Astrocyte (in vitro differentiated cells and primary cell): Measurements from ENCODE around the gene ZBTB16. TPM values are rescaled to one million over a fixed set of nuclear protein-coding genes. Genes with fewer than 3 reads are reported as not detected.
A peak's percentile ranks its signal among the peaks of the same experiment; 100 is the strongest.

Experiments
- DNase-seq: peaks from one replicate; pipeline ENCODE4 v3.0.0-alpha.2; 2010; ENCODE audit warnings: low read depth
- FAIRE-seq: peaks from 2 replicates; lab custom pipeline; 2011; peaks lifted over from hg19 to GRCh38; lab: Jason Lieb, UNC
- H2AFZ ChIP-seq: 2 replicates; pipeline ENCODE4 v1.6.0; 2012; ENCODE audit warnings: low read depth, low read length, inconsistent platforms
- H3K27ac ChIP-seq: 2 replicates; pipeline ENCODE4 v1.5.1; 2011; ENCODE audit warnings: low read depth, low read length, inconsistent platforms
- H3K27me3 ChIP-seq: 2 replicates; pipeline ENCODE4 v1.6.0; 2011; ENCODE audit warnings: low read length, inconsistent platforms; ENCODE audit not compliant: insufficient read depth
- H3K36me3 ChIP-seq: 2 replicates; pipeline ENCODE4 v1.5.1; 2011; ENCODE audit warnings: low read length, inconsistent platforms; ENCODE audit not compliant: insufficient read depth
- H3K4me1 ChIP-seq: 2 replicates; pipeline ENCODE4 v1.5.1; 2011; ENCODE audit warnings: low read length, inconsistent platforms; ENCODE audit not compliant: insufficient read depth
- H3K4me2 ChIP-seq: 2 replicates; pipeline ENCODE4 v1.6.0; 2012; ENCODE audit warnings: low read length, inconsistent platforms
- H3K4me3 ChIP-seq: 2 replicates; pipeline ENCODE4 v1.5.1; 2011; ENCODE audit warnings: low read depth, mild to moderate bottlenecking, low read length, inconsistent platforms; ENCODE audit not compliant: insufficient read depth
- H3K79me2 ChIP-seq: 2 replicates; pipeline ENCODE4 v1.6.0; 2012; ENCODE audit warnings: mild to moderate bottlenecking, low read length, inconsistent platforms; ENCODE audit not compliant: insufficient read depth
- H3K9ac ChIP-seq: 2 replicates; pipeline ENCODE4 v1.6.0; 2012; ENCODE audit warnings: mild to moderate bottlenecking, low read length, inconsistent platforms
- H3K9me3 ChIP-seq: 2 replicates; pipeline ENCODE4 v1.5.1; 2012; ENCODE audit warnings: low read depth, mild to moderate bottlenecking, low read length, inconsistent platforms; ENCODE audit not compliant: insufficient read depth
- H4K20me1 ChIP-seq: 2 replicates; pipeline ENCODE4 v1.6.0; 2012; ENCODE audit warnings: low read length, inconsistent platforms; ENCODE audit not compliant: insufficient read depth
- H3K27ac Mint-ChIP-seq: one replicate; pipeline ENCODE4 v1.8.0; 2021; ENCODE audit warnings: mild to moderate bottlenecking, mixed read lengths; ENCODE audit not compliant: unreplicated experiment
- H3K27me3 Mint-ChIP-seq: one replicate; pipeline ENCODE4 v1.8.0; 2021; ENCODE audit warnings: low read depth, mixed read lengths; ENCODE audit not compliant: unreplicated experiment
- H3K36me3 Mint-ChIP-seq: one replicate; pipeline ENCODE4 v1.8.0; 2021; ENCODE audit warnings: low read depth, mixed read lengths; ENCODE audit not compliant: unreplicated experiment
- H3K4me1 Mint-ChIP-seq: one replicate; pipeline ENCODE4 v1.8.0; 2021; ENCODE audit warnings: low read depth, mixed read lengths; ENCODE audit not compliant: unreplicated experiment
- H3K4me3 Mint-ChIP-seq: one replicate; pipeline ENCODE4 v1.8.0; 2021; ENCODE audit warnings: mild to moderate bottlenecking, moderate library complexity, mixed read lengths; ENCODE audit not compliant: unreplicated experiment
- H3K9me3 Mint-ChIP-seq: one replicate; pipeline ENCODE4 v1.8.0; 2021; ENCODE audit warnings: mild to moderate bottlenecking, mixed read lengths; ENCODE audit not compliant: unreplicated experiment
- CTCF ChIP-seq: IDR thresholded peaks from 2 replicates; pipeline ENCODE4 v1.5.1; 2011; ENCODE audit warnings: low read depth, mild to moderate bottlenecking, inconsistent platforms, low read length, moderate library complexity; ENCODE audit not compliant: insufficient read depth
- EZH2 ChIP-seq: IDR thresholded peaks from 2 replicates; pipeline ENCODE4 v1.6.1; 2012; ENCODE audit warnings: mild to moderate bottlenecking, low read length, inconsistent platforms; ENCODE audit not compliant: insufficient read depth
- total RNA-seq: library from RNA; stranded (reverse); gene quantifications from 2 replicates; pipeline ENCODE4 v1.2.1, GENCODE V29; 2021

Gene ZBTB16
- total RNA-seq, 1 donor from 2014 or later = 0.50 TPM

GRCh38 chr11:114085965-114086793 lies 26.7 kb downstream of the ZBTB16 start:
- no peak for FAIRE-seq
- Mint-ChIP-seq H3K4me3 (no peak overlapping the region), H3K4me1 (peaks cover 17% of the 10 kb centered on the region), H3K9me3 (peaks cover 3% of the 10 kb centered on the region), H3K27ac (no peak overlapping the region), H3K27me3 (peaks cover 22% of the 10 kb centered on the region), H3K36me3 (no peaks in the 10 kb centered on the region)
- Histone ChIP-seq H3K4me2 (no peak overlapping the region), H3K27me3 (peaks cover 27% of the 10 kb centered on the region), H3K4me3 (no peak overlapping the region), H3K9ac (no peak overlapping the region), H2AFZ (no peak overlapping the region), H3K9me3 (no peaks in the 10 kb centered on the region), H4K20me1 (no peaks in the 10 kb centered on the region), H3K4me1 (peaks cover 2% of the 10 kb centered on the region), H3K79me2 (no peaks in the 10 kb centered on the region), H3K27ac (no peak overlapping the region), H3K36me3 (no peaks in the 10 kb centered on the region)
- no peak for DNase-seq
- TF ChIP-seq EZH2 = no peak

GRCh38 chr11:114087025-114087424 lies 27.5 kb downstream of the ZBTB16 start:
- TF ChIP-seq CTCF = no peak
- no peak for TF ChIP-seq EZH2
- Mint-ChIP-seq H3K4me3 (no peak overlapping the region), H3K36me3 (no peaks in the 10 kb centered on the region), H3K9me3 (peaks cover 3% of the 10 kb centered on the region), H3K27me3 (peaks cover 23% of the 10 kb centered on the region), H3K4me1 (peaks cover 18% of the 10 kb centered on the region), H3K27ac (no peak overlapping the region)
- Histone ChIP-seq H3K27ac (no peak overlapping the region), H4K20me1 (no peaks in the 10 kb centered on the region), H3K4me1 (peaks cover 2% of the 10 kb centered on the region), H3K27me3 (peaks cover 24% of the 10 kb centered on the region), H3K9ac (no peak overlapping the region), H3K9me3 (no peaks in the 10 kb centered on the region), H3K4me3 (no peak overlapping the region), H2AFZ (no peak overlapping the region), H3K4me2 (no peak overlapping the region), H3K79me2 (no peaks in the 10 kb centered on the region), H3K36me3 (no peaks in the 10 kb centered on the region)
- DNase-seq (no peak), FAIRE-seq (no peak)

GRCh38 chr11:114088216-114088615 lies 28.7 kb downstream of the ZBTB16 start:
- Mint-ChIP-seq H3K36me3 (no peaks in the 10 kb centered on the region), H3K9me3 (peaks cover 3% of the 10 kb centered on the region), H3K4me1 (peaks cover 16% of the 10 kb centered on the region), H3K4me3 (peak overlapping the region; percentile 11), H3K27ac (no peak overlapping the region), H3K27me3 (peaks cover 23% of the 10 kb centered on the region)
- TF ChIP-seq CTCF (no peak), EZH2 (no peak)
- FAIRE-seq (no peak), DNase-seq (no peak)
- H3K4me2 ChIP-seq = no peak overlapping the region
- H3K36me3 ChIP-seq = no peaks in the 10 kb centered on the region
- H3K27me3 ChIP-seq = peaks cover 23% of the 10 kb centered on the region
- H2AFZ ChIP-seq = no peak overlapping the region
- H3K4me3 ChIP-seq = no peak overlapping the region
- H3K79me2 ChIP-seq = no peaks in the 10 kb centered on the region
- no peaks in the 10 kb centered on the region for H3K9me3 ChIP-seq
- no peaks in the 10 kb centered on the region for H3K4me1 ChIP-seq
- H4K20me1 ChIP-seq = no peaks in the 10 kb centered on the region
- H3K27ac ChIP-seq = no peak overlapping the region
- H3K9ac ChIP-seq = no peak overlapping the region
